HG03139 (cell line): ENCODE results near the gene THEMIS.
"Not testable (repeated sequence)": the region's sequence is repeated elsewhere in the genome, so short reads cannot be mapped to it uniquely, and the experiment has no call there.

Source experiments
- ATAC-seq: cut with Tn5 transposase; IDR thresholded peaks from one replicate; pipeline ENCODE4 v1.9.1; 2021; ENCODE audit not compliant: unreplicated experiment

Gene THEMIS

DNA sequence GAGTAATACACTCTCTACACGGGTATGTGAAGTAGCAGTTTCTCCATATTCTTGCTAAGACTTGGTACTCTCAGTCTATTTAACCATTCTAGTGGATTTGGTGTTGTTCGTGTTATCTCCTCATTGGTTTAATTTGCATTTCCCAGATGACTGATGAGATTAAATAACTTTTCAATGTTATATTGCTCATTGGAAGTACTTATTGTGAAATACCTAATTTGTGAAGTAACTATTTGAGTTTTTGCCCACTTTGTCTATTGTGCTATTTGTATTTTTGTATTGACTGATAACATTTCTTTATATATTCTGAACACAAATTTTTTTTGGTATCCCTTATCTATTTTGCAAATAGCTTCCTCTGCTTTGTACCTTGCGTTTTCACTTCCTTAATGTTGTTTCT lies 167.9 kb downstream of the THEMIS start:
- no peak for ATAC-seq

DNA sequence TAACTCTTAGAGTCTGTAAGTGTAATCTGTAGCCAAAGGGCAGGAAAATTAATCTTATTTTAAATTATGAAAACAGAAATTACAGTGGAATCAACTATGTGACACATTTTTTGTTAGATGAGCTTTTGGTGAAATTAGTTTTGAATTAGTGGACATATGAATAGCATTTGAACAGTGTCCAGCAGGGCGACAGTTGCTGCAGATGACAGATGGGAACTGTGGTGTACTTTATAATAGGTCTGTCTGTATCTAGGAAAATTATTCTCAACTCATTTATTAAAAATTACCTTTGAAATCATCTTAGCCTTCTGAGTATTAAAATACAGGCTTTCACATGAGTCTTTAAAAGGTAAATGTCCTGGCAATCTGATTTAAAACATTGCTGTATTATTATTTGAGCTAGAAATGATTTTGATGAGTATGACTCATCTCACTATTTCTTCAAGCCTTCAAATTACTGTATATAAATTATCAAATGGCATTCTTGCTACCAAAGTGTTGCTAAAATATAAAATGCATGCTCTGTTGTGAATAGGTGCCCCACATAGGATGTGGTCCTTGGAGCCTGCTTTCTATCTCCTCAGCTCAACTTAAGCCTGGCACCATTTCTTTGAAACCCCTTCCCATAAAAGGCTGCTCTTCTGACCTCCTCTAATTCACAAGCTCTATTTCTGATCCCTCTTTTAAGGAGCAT lies 173.5 kb downstream of the THEMIS start:
- ATAC-seq = no peak

DNA sequence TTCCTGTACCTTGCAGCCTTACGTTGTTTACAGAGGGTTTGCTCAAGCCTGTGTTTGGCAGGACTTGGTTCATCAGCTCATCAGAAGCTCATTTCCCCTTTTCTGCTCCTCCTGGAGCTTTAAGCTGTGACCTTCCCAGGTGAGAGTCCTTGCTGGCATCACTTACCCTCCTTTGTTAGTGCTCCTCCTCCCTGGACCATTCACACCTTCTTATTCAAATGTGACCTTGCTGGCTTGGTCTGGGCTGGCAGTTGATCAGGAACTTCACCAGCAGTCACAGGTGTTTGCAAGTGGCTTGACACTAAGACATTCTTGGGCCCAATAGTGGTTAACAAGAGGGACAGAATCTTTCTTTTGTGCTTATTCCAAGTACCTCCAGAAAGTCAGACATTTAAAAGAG lies 175.0 kb downstream of the THEMIS start:
- no peak for ATAC-seq

- ATAC-seq = no peak
Measured at GRCh38 chr6:127718694-127719093, 182.2 kb downstream of the THEMIS start.

DNA sequence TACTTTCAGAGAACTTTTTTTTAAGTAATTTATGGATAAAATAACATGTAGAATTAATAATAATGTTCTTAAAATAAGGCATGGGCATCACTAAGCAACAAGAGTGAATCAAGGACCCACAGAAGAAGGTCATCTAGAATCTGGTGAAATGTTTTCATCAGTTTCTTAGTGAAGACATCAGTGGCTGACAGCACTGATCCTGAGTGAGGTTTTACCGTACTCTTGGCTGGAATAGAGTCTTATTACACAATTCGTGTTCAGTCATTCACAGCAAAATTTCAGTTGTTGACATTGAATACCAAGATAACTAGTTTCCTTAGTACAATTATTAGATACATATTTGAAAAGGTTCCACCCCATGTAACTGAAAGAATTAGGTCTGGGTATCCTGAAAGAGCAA lies 183.5 kb downstream of the THEMIS start:
- no peak for ATAC-seq

DNA sequence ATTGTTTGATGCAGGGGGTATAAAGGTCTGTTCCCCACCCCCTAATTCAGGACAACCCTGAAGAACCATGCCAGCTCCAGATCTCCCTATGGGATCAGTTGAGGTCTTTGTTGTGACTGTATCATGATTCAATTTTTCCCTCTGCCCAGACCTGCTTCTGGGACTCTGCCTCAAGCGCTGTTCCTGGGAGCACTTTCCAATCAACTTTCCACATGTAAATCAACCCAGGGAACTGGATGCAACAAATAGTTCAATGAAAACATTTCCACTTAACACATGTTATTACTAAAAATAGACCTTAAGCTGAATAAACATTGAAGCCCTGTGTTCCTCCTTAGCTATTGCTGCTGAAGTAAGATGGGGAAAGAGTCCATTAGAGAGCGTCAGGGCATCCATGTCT lies 184.4 kb downstream of the THEMIS start:
- no peak for ATAC-seq

GRCh38 chr6:127710668-127711067 lies 190.2 kb downstream of the THEMIS start:
- no peak for ATAC-seq

DNA sequence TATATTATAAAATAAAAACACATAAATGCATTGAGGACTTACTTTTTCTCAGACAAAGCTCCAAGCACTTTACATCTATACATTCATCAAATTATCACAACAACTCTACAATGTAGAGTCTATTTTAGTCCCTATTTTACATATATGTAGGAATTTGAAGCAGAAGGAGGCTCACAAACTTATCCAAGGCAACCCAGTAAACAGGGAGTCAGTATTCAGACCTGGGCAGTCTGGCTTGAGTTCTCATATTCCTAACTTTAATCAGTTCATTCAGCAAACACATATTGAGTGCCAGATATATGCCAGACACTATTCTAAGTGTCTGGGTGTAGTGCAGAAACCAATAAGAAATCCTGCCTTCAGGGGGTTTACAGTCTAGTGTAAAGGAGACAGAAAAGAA lies 194.6 kb downstream of the THEMIS start:
- no peak for ATAC-seq

DNA sequence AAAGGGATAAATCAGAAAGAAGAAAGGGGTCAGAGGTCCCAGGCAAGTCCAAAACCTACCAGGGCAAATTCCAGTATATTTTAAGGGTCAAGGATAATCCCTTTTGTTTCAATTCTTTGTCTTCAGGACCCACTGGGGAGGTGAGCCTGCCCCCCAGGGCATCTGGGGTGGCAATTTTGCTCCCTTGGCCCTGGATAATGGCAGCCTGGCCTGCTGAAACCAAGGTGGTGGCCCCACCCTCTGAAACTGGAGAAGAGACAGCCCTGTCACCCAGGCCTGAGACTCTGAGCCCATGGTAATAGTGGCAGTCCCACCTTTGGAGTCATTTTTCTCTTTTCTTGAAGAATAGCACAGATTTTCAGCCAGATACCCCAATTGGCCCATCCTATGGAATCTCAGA lies 205.8 kb downstream of the THEMIS start:
- no peak for ATAC-seq

DNA sequence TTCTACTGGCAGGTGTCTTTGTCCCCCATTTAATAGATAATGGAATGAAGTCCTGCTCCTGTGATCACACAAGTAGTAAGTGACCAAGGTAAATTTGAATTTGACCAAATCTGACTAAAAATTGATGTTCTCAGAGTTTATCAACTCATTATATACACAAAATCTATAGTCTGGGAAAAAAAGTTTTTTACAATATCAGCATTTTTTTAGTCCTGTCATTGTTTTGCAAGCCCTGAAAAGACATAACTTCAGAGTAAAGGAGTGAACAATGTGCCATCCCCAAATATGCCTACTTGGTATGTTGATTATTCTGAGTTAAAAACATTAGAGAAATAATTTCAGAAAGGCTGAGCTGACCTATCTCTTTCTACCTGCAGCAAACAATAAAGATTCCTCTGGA lies 209.7 kb downstream of the THEMIS start:
- no peak for ATAC-seq

DNA sequence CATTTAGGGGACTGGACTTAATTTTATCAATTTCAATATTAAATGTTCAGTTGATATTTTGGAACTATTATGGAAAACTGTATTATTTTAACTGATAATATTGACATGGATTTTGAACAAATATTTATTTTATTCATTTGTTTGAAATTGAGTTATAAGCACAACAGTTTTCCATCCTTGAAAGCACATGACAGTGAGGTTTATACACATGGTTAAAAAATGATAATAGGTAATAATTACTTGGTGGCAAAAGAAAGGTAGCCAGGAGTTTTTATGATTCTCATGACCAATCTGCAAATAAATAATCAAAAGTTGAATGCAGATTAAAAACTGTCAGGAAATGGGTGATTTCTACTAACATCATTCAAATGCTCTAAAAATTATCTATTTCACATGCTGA lies 210.3 kb downstream of the THEMIS start:
- no peak for ATAC-seq

DNA sequence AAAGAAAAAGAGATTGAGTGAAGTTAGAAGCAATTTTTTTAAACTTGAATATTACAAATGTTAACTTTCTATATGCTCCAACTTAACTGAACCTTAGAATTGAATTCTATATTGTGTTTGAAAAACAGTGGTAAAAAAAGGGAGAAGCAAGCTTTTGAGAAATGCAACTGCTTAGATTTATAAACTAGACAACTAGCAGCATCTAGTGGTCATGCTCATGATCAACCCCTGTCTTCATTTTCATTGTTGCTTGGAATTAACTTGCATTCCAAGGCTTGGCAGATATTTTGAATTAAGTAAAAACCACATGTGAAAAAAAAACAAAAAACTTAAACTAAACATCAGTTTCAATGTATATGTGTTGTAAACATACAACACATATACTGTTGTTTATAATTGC lies 210.8 kb downstream of the THEMIS start:
- ATAC-seq = no peak

- ATAC-seq = not testable (repeated sequence)
Measured at GRCh38 chr6:127687490-127687889, 213.4 kb downstream of the THEMIS start.

GRCh38 chr6:127686084-127686483 lies 214.8 kb downstream of the THEMIS start:
- ATAC-seq = no peak

DNA sequence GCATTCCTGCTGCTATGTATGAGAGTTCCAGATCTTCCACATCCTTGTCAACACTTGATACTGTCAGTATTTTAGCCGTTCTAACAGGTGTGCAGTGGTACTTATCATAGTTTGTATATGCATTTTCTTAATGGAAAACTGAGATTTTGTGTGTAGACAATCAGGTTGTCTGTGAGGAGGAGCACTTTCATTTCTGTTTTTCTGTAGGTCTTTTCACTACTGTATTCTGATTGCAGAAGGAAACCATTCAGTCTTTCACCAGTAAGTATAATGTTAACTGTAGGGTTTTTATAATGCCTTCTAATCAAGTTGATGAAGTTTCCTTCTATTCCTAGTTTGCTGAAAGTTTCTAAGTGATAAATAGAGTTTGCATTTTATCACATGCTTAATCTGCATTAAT lies 216.4 kb downstream of the THEMIS start:
- no peak for ATAC-seq
